Sigmoid colon (tissue), 7 donors: ENCODE results near the gene TEDC1. TPM values are rescaled to one million over a fixed set of nuclear protein-coding genes. Genes with fewer than 3 reads are reported as not detected.
A peak's percentile ranks its signal among the peaks of the same experiment; 100 is the strongest.

Experiments used
- DNase-seq: peaks from one replicate; pipeline ENCODE4 v3.0.0-alpha.2; 2019
- H3K27ac ChIP-seq, 4 donors: fragments of 200-600 bp; sonication (generic); one replicate each; pipeline ENCODE4 v1.5.1; 2016 to 2019; ENCODE audit warnings: mild to moderate bottlenecking in 1 of 4
- H3K27me3 ChIP-seq, 3 donors: fragments of 200-600 bp; sonication (generic); one replicate each; pipeline ENCODE4 v1.5.1; 2019; ENCODE audit warnings: mild to moderate bottlenecking in 1 of 3
- H3K36me3 ChIP-seq, 4 donors: fragments of 200-600 bp; sonication (generic); one replicate each; pipeline ENCODE4 v1.5.1; 2016 to 2019
- H3K4me1 ChIP-seq, 4 donors: fragments of 200-600 bp; sonication (generic); one replicate each; pipeline ENCODE4 v1.5.1; 2017 to 2019
- H3K4me3 ChIP-seq, 4 donors: fragments of 200-600 bp; sonication (generic); one replicate each; pipeline ENCODE4 v1.5.1; 2017 to 2019; ENCODE audit warnings: mild to moderate bottlenecking in 2 of 4, moderate library complexity in 1 of 4
- H3K9me3 ChIP-seq, 4 donors: fragments of 200-600 bp in 3 of 4; sonication (generic) in 3 of 4; one replicate each; pipeline versions ENCODE4 v1.5.1 to v1.6.1; 2013 to 2019
- EP300 ChIP-seq, 4 donors: sonication (generic); formaldehyde crosslinking; IDR thresholded peaks; one replicate each; pipeline ENCODE4 v1.6.1; 2017; ENCODE audit warnings: antibody characterized with exemption in 4 of 4
- POLR2A ChIP-seq, 2 donors: fragments of 450-650 bp; IDR thresholded peaks; one replicate each; pipeline ENCODE4 v1.6.1; 2016; ENCODE audit warnings: antibody characterized with exemption in 2 of 2, mild to moderate bottlenecking in 2 of 2, moderate library complexity in 2 of 2
- POLR2AphosphoS5 ChIP-seq, 4 donors: sonication (generic); formaldehyde crosslinking; IDR thresholded peaks; one replicate each; pipeline ENCODE4 v1.6.1; 2017; ENCODE audit warnings: antibody characterized with exemption in 4 of 4
- WGBS, 2 donors: extraction: QIAGEN DNeasy Blood & Tissue Kit; methylation state at CpG; one replicate each; pipeline ENCODE4 v1.1.7; 2013; 5-methylcytosine and 5-hydroxymethylcytosine counted together
- intact Hi-C: fragments of 100-400 bp; cut with DNase I; formaldehyde crosslinking; loops from one replicate; pipeline ENCODE4 v1.15.1; 2023
- polyA plus RNA-seq, 3 donors: library from polyadenylated mRNA; stranded (reverse); fragments of 200-250 nt; gene quantifications; one replicate each; pipeline ENCODE4 v1.2.3, GENCODE V29; 2013
- total RNA-seq, 4 donors: library from RNA; depleted of rRNA; stranded (reverse); fragments of >200 nt; gene quantifications; one replicate each; pipeline ENCODE4 v1.1.0, GENCODE V29; 2016
- TF ChIP-seq, protein P1 (sequence below), 4 experiments: fragments of 450-650 bp in 3 of 4; fragments of 200-600 bp in 1 of 4; IDR thresholded peaks; one replicate each; pipeline ENCODE4 v1.5.1; 2016 to 2019; ENCODE audit warnings: antibody characterized with exemption in 4 of 4, mild to moderate bottlenecking in 3 of 4, moderate library complexity in 2 of 4
- donor health status: healthy with polysubstance abuse.
- donor health status: Bipolar disorder and iron deficiency.
- donor health status: healthy.

Gene TEDC1
- total and polyA plus RNA-seq, 7 donors = 0.16 to 36.0 (median 5.2) TPM

DNA sequence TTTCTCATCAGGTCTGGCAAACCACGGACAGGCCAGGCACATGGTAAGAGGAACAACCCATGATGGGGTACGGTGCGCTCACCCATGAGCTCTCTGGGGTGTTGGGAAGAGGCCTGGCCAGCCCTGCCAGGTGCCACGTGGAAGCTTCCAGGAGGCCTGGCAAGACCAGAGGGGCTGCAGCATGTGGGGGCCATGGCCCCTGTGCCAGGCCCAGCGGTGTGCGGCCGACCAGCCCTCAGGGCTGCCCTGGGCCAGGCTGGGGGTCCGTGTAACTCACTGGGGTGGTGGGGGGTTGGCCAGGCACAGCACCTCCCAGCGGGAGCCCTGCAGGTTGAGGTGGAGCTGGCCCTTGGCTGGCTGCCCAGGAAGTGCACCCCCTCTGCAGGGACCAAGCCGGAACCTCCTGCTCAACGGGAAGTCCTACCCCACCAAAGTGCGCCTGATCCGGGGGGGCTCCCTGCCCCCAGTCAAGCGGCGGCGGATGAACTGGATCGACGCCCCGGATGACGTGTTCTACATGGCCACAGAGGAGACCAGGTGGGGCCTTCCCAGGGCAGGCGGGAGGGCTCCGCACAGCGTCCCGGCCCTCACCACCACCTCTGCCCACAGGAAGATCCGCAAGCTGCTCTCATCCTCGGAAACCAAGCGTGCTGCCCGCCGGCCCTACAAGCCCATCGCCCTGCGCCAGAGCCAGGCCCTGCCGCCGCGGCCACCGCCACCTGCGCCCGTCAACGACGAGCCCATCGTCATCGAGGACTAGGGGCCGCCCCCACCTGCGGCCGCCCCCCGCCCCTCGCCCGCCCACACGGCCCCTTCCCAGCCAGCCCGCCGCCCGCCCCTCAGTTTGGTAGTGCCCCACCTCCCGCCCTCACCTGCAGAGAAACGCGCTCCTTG, 21.3 kb upstream of the TEDC1 start:
- 86 to 87% methylated on average over 54 of the region's 54 CpGs for WGBS, 2 donors
- peak overlapping the region in 1 of 4 donors; percentile 89 for H3K27ac ChIP-seq
- TF ChIP-seq POLR2A (IDR thresholded peaks at IDR 0.05) (no peak), POLR2AphosphoS5 (IDR thresholded peaks at IDR 0.05) (no peak), EP300 (IDR thresholded peaks at IDR 0.05) (no peak)
- intact Hi-C loops = loop anchor here (10.0 kb wide), 1 partner anchor 55 kb away; the partner anchor contains the start of gene TMEM121
- no peaks in the 10 kb centered on the region for H3K9me3 ChIP-seq
- no peak overlapping the region for H3K4me3 ChIP-seq
- peaks cover 0 to 47% (median 42%) of the 10 kb centered on the region in 4 donors for H3K4me1 ChIP-seq
- peaks cover 0 to 19% (median 0%) of the 10 kb centered on the region in 3 donors for H3K27me3 ChIP-seq
- peaks cover 17 to 57% (median 25%) of the 10 kb centered on the region in 4 donors for H3K36me3 ChIP-seq
- no peak for DNase-seq

GRCh38 chr14:105470350-105471296, 20.4 kb upstream of the TEDC1 start:
- Histone ChIP-seq H3K4me1 (peaks cover 0 to 56% (median 51%) of the 10 kb centered on the region in 4 donors), H3K36me3 (peaks cover 10 to 48% (median 17%) of the 10 kb centered on the region in 4 donors), H3K27ac (peak overlapping the region in 2 of 4 donors; percentile 79 to 89)

DNA sequence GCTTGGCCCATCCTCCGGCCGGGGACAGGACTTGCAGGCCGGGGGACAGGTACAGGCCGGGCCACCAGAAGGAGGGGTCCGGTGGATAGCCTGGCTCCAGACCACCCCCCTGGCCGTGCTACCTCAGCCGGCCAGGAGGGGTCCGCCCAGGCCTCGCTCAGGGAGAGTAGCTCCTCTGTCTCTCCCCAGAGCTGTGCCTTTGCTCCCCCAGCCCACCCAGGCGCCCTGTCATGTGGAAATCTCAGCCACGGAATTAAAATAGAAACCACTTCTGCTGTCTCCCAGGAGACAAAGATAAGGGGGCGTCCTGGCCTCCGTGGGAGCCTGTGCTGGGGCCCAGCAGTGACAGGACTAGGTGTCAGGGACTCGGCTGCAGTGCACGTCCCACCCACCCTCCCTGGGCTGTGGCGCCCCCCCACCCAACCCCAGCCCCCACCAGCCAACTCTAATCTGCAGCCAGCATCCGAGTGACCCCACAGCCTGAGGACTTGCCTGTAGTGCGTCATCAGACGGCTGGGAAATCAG, 19.7 kb upstream of the TEDC1 start:
- Histone ChIP-seq H3K9me3 (no peaks in the 10 kb centered on the region), H3K4me3 (no peak overlapping the region), H3K27ac (peak overlapping the region; percentile 47 to 89 (median 64)), H3K4me1 (peaks cover 0 to 63% (median 58%) of the 10 kb centered on the region in 4 donors), H3K27me3 (peaks cover 3 to 35% (median 3%) of the 10 kb centered on the region in 3 donors), H3K36me3 (peaks cover 6 to 41% (median 16%) of the 10 kb centered on the region in 4 donors)
- no peak for DNase-seq
- intact Hi-C loops = loop anchor here (10.0 kb wide), 1 partner anchor 53 kb away; the partner anchor contains the start of gene TMEM121
- TF ChIP-seq POLR2AphosphoS5 (IDR thresholded peaks at IDR 0.05) (no peak), EP300 (IDR thresholded peaks at IDR 0.05) (no peak), POLR2A (IDR thresholded peaks at IDR 0.05) (no peak)
- TF ChIP-seq, protein P1, sequence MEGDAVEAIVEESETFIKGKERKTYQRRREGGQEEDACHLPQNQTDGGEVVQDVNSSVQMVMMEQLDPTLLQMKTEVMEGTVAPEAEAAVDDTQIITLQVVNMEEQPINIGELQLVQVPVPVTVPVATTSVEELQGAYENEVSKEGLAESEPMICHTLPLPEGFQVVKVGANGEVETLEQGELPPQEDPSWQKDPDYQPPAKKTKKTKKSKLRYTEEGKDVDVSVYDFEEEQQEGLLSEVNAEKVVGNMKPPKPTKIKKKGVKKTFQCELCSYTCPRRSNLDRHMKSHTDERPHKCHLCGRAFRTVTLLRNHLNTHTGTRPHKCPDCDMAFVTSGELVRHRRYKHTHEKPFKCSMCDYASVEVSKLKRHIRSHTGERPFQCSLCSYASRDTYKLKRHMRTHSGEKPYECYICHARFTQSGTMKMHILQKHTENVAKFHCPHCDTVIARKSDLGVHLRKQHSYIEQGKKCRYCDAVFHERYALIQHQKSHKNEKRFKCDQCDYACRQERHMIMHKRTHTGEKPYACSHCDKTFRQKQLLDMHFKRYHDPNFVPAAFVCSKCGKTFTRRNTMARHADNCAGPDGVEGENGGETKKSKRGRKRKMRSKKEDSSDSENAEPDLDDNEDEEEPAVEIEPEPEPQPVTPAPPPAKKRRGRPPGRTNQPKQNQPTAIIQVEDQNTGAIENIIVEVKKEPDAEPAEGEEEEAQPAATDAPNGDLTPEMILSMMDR (IDR thresholded peaks at IDR 0.05) = no peak
- 67 to 74% methylated on average over 19 of the region's 19 CpGs for WGBS, 2 donors

More at GRCh38 chr14:105470350-105471296, 20.4 kb upstream of the TEDC1 start:
- TF ChIP-seq POLR2AphosphoS5 (IDR thresholded peaks at IDR 0.05) = no peak
- TF ChIP-seq, protein P1 (IDR thresholded peaks at IDR 0.05) = no peak
- TF ChIP-seq POLR2A (IDR thresholded peaks at IDR 0.05) = no peak
- H3K27me3 ChIP-seq = peaks cover 3 to 28% (median 3%) of the 10 kb centered on the region in 3 donors
- 83 to 87% methylated on average over 34 of the region's 34 CpGs for WGBS, 2 donors
- intact Hi-C loops = loop anchor here (10.0 kb wide), 1 partner anchor 54 kb away; the partner anchor contains the start of gene TMEM121
- no peak overlapping the region for H3K4me3 ChIP-seq
- no peak for DNase-seq
- H3K9me3 ChIP-seq = no peaks in the 10 kb centered on the region

- Histone ChIP-seq H3K36me3 (peaks cover 0 to 35% (median 13%) of the 10 kb centered on the region in 4 donors), H3K4me3 (no peak overlapping the region), H3K9me3 (no peaks in the 10 kb centered on the region), H3K27ac (peak overlapping the region; percentile 47 to 89 (median 64)), H3K4me1 (peaks cover 0 to 69% (median 64%) of the 10 kb centered on the region in 4 donors), H3K27me3 (peaks cover 3 to 41% (median 7%) of the 10 kb centered on the region in 3 donors)
- WGBS, 2 donors = 77 to 93% methylated on average over 8 of the region's 8 CpGs
- intact Hi-C loops = loop anchor here (10.0 kb wide), 1 partner anchor 53 kb away; the partner anchor contains the start of gene TMEM121
- TF ChIP-seq EP300 (IDR thresholded peaks at IDR 0.05) (no peak), POLR2AphosphoS5 (IDR thresholded peaks at IDR 0.05) (no peak), POLR2A (IDR thresholded peaks at IDR 0.05) (no peak)
- TF ChIP-seq, protein P1 (IDR thresholded peaks at IDR 0.05) = no peak
- no peak for DNase-seq
Observed at GRCh38 chr14:105471823-105472485, 19.1 kb upstream of the TEDC1 start.
